GM23248 (cell line): Measurements from ENCODE around the gene RBMS1. TPM values are rescaled to one million over a fixed set of nuclear protein-coding genes. Genes with fewer than 3 reads are reported as not detected.
"Not testable (repeated sequence)": the region's sequence is repeated elsewhere in the genome, so short reads cannot be mapped to it uniquely, and the experiment has no call there.

Experiments
- DNase-seq: peaks from one replicate; pipeline ENCODE4 v3.0.0-alpha.2; 2015
- H2AFZ ChIP-seq: fragments of 200-600 bp; sonication (generic); 2 replicates; pipeline ENCODE4 v1.6.1; 2016; ENCODE audit warnings: antibody characterized with exemption
- H3F3A ChIP-seq: fragments of 200-600 bp; sonication (generic); 2 replicates; pipeline ENCODE4 v1.6.1; 2016; ENCODE audit warnings: mild to moderate bottlenecking, antibody characterized with exemption, mixed run types; ENCODE audit not compliant: insufficient read depth
- H3K27ac ChIP-seq: fragments of 200-600 bp; sonication (generic); 2 replicates; pipeline ENCODE4 v1.5.1; 2016; ENCODE audit warnings: mild to moderate bottlenecking
- H3K27me3 ChIP-seq: fragments of 200-600 bp; sonication (generic); replicated peaks from 2 replicates; pipeline ENCODE4 v1.6.1; 2016; ENCODE audit warnings: mild to moderate bottlenecking; ENCODE audit not compliant: insufficient read depth
- H3K36me3 ChIP-seq: fragments of 200-600 bp; sonication (generic); 2 replicates; pipeline ENCODE4 v1.6.1; 2016; ENCODE audit warnings: low read depth, mild to moderate bottlenecking
- H3K4me1 ChIP-seq: fragments of 200-600 bp; sonication (generic); 2 replicates; pipeline ENCODE4 v1.6.1; 2016; ENCODE audit warnings: mild to moderate bottlenecking; ENCODE audit not compliant: insufficient read depth
- H3K4me2 ChIP-seq: fragments of 200-600 bp; sonication (generic); one replicate; pipeline ENCODE4 v1.6.1; 2016; ENCODE audit warnings: mild to moderate bottlenecking; ENCODE audit not compliant: unreplicated experiment
- H3K4me3 ChIP-seq: fragments of 200-600 bp; sonication (generic); 2 replicates; pipeline ENCODE4 v1.5.1; 2016; ENCODE audit warnings: mild to moderate bottlenecking
- H3K79me2 ChIP-seq: fragments of 200-600 bp; sonication (generic); 2 replicates; pipeline ENCODE4 v1.6.1; 2016; ENCODE audit warnings: mild to moderate bottlenecking; ENCODE audit not compliant: insufficient read depth
- H3K9ac ChIP-seq: fragments of 200-600 bp; sonication (generic); 2 replicates; pipeline ENCODE4 v1.6.1; 2016; ENCODE audit warnings: mild to moderate bottlenecking
- H3K9me2 ChIP-seq: fragments of 200-600 bp; sonication (generic); 2 replicates; pipeline ENCODE4 v1.6.1; 2016; ENCODE audit warnings: mixed run types, mild to moderate bottlenecking, moderate library complexity; ENCODE audit not compliant: insufficient read depth
- H3K9me3 ChIP-seq: fragments of 200-600 bp; sonication (generic); one replicate; pipeline ENCODE4 v1.6.1; 2017; ENCODE audit warnings: low read depth
- H4K20me1 ChIP-seq: fragments of 200-600 bp; sonication (generic); 2 replicates; pipeline ENCODE4 v1.6.0; 2016; ENCODE audit not compliant: insufficient read depth
- EZH2 ChIP-seq: fragments of 200-600 bp; sonication (generic); IDR thresholded peaks from 2 replicates; pipeline ENCODE4 v1.6.1; 2018; ENCODE audit warnings: antibody characterized with exemption, mild to moderate bottlenecking; ENCODE audit not compliant: insufficient read depth, poor library complexity, severe bottlenecking
- EZH2phosphoT487 ChIP-seq: fragments of 200-600 bp; sonication (generic); IDR thresholded peaks from 2 replicates; pipeline ENCODE4 v1.6.1; 2018; ENCODE audit warnings: antibody characterized with exemption, moderate library complexity, mild to moderate bottlenecking, low read depth; ENCODE audit not compliant: insufficient read depth
- WGBS, 2 experiments: methylation state at CpG; one replicate each; pipeline ENCODE4 v1.1.6; 2015 to 2017; ENCODE audit warnings: low lambda C conversion rate in 2 of 2, low coverage in 1 of 2; ENCODE audit errors: missing lambda C conversion rate in 2 of 2; 5-methylcytosine and 5-hydroxymethylcytosine counted together
- in situ Hi-C: fragments of 300-500 bp; cut with MboI; formaldehyde crosslinking; loops from 2 replicates; pipeline ENCODE4 v1.15.0; 2020
- polyA plus RNA-seq: library from polyadenylated mRNA; unstranded; fragments of >200 nt; fragmentation: Nextera tagmentation; extraction: Ambion mirVana; gene quantifications from 2 replicates; pipeline ENCODE4 v1.2.1, GENCODE V29; 2016
- total RNA-seq: library from RNA; depleted of rRNA; stranded (reverse); fragments of >200 nt; shearing (Covaris generic); gene quantifications from 2 replicates; pipeline ENCODE4 v1.2.3, GENCODE V29; 2014

RBMS1 gene
- total and polyA plus RNA-seq, 2 experiments from 2014 or later, result 72.3 to 91.7 TPM

GRCh38 chr2:160450486-160450885, 43.1 kb downstream of the RBMS1 start:
- Histone ChIP-seq H3K27me3 (no peaks in the 10 kb centered on the region), H3K4me2 (no peak overlapping the region), H4K20me1 (peaks cover 6% of the 10 kb centered on the region; the same call in 1 of the 2 replicates), H2AFZ (no peak overlapping the region), H3K4me1 (peaks cover 12% of the 10 kb centered on the region), H3K9me2 (no peaks in the 10 kb centered on the region), H3K4me3 (no peak overlapping the region), H3F3A (peaks cover 5% of the 10 kb centered on the region; the same call in 1 of the 2 replicates), H3K36me3 (no peaks in the 10 kb centered on the region), H3K9ac (no peak overlapping the region), H3K27ac (no peak overlapping the region), H3K9me3 (no peaks in the 10 kb centered on the region), H3K79me2 (peaks cover 92% of the 10 kb centered on the region)
- in situ Hi-C loops, result no loop called here
- TF ChIP-seq EZH2phosphoT487 (no peak), EZH2 (no peak)
- no peak for DNase-seq

DNA sequence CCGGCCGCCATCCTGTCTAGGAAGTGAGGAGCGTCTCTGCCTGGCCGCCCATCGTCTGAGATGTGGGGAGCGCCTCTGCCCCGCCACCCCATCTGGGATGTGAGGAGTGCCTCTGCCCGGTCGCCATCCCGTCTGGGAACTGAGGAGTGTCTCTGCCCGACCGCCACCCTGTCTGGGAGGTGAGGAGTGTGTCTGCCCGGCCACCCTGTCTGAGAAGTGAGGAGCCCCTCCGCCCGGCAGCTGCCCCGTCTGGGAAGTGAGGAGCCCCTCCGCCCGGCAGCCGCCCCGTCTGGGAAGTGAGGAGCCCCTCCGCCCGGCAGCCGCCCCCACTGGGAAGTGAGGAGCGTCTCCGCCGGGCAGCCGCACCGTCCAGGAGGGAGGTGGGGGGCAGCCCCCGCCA, 44.8 kb downstream of the RBMS1 start:
- in situ Hi-C loops, H3K4me1 ChIP-seq, H3K36me3 ChIP-seq, H3K27ac ChIP-seq, H3K9me3 ChIP-seq, H3K27me3 ChIP-seq, DNase-seq, H3K9ac ChIP-seq, H2AFZ ChIP-seq, H3K4me3 ChIP-seq, H3F3A ChIP-seq, H3K4me2 ChIP-seq, H3K9me2 ChIP-seq, H4K20me1 ChIP-seq: not testable (repeated sequence)
- 91 to 92% methylated on average over 6 to 27 of the region's 29 CpGs for WGBS, 2 experiments
- H3K79me2 ChIP-seq, result peaks cover 92% of the 10 kb centered on the region

- TF ChIP-seq EZH2phosphoT487, result no peak
- no peak for TF ChIP-seq EZH2
- Histone ChIP-seq H4K20me1 (no peaks in the 10 kb centered on the region; the same call in 1 of the 2 replicates), H3K4me3 (no peak overlapping the region), H3K79me2 (peaks cover 92% of the 10 kb centered on the region), H3K4me1 (0 out of 2 replicates have a peak, but pooled peaks cover 7% of the 10 kb centered on the region), H3K9me3 (no peaks in the 10 kb centered on the region), H3K9me2 (no peaks in the 10 kb centered on the region), H3K27me3 (no peaks in the 10 kb centered on the region), H3K36me3 (no peaks in the 10 kb centered on the region; the same call in 1 of the 2 replicates), H3F3A (peaks cover 10% of the 10 kb centered on the region; the same call in 1 of the 2 replicates), H2AFZ (no peak overlapping the region), H3K4me2 (no peak overlapping the region), H3K27ac (no peak overlapping the region), H3K9ac (no peak overlapping the region)
- no peak for DNase-seq
- 97 to 100% methylated on average over 1 of the region's 1 CpG for WGBS, 2 experiments
- in situ Hi-C loops, result no loop called here
These were observed 47.9 kb downstream of the RBMS1 start for GRCh38 chr2:160445673-160446072.

- Histone ChIP-seq H3K27me3 (no peaks in the 10 kb centered on the region), H3K4me2 (no peak overlapping the region), H3K4me1 (0 out of 2 replicates have a peak, but pooled peaks cover 8% of the 10 kb centered on the region), H2AFZ (no peak overlapping the region), H3K79me2 (peaks cover 83% of the 10 kb centered on the region), H3F3A (peaks cover 17% of the 10 kb centered on the region; the same call in 1 of the 2 replicates), H3K4me3 (no peak overlapping the region), H3K9ac (no peak overlapping the region), H3K9me2 (no peaks in the 10 kb centered on the region), H3K36me3 (peaks cover 4% of the 10 kb centered on the region; the same call in 1 of the 2 replicates), H3K9me3 (no peaks in the 10 kb centered on the region), H4K20me1 (no peaks in the 10 kb centered on the region; the same call in 1 of the 2 replicates), H3K27ac (no peak overlapping the region)
- no peak for TF ChIP-seq EZH2
- TF ChIP-seq EZH2phosphoT487, result no peak
- 97% methylated on average over 7 of the region's 7 CpGs for WGBS, 2 experiments
- DNase-seq, result no peak
- in situ Hi-C loops, result no loop called here
These were observed 51.0 kb downstream of the RBMS1 start for GRCh38 chr2:160442603-160443002.

DNA sequence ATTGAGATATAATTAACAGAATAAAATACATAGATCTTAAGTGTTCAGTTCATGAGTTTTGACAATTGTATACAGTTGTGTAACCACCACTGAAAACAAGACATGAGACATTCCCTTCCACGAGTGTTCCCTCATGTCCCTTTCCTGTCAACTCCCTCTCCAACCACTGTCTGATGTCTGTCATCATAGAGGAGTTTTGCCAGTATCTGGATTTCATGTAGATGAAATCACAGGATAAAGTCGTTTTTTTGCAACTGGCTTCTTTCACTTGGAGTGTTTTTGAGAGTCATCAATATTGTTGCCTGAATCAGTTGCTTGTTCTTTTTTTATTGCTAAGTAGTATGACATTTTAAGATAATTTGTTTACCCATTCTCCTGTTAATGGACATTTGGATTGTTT, 52.7 kb downstream of the RBMS1 start:
- WGBS, 2 experiments, result 6 to 10% methylated on average over 2 of the region's 2 CpGs
- Histone ChIP-seq H3K4me1 (0 out of 2 replicates have a peak, but pooled peaks cover 8% of the 10 kb centered on the region), H3K27ac (no peak overlapping the region), H3K79me2 (peaks cover 83% of the 10 kb centered on the region), H3F3A (peaks cover 14% of the 10 kb centered on the region; the same call in 1 of the 2 replicates), H2AFZ (no peak overlapping the region), H3K4me3 (no peak overlapping the region), H3K9ac (no peak overlapping the region), H3K27me3 (no peaks in the 10 kb centered on the region), H3K9me3 (no peaks in the 10 kb centered on the region), H3K9me2 (no peaks in the 10 kb centered on the region), H4K20me1 (no peaks in the 10 kb centered on the region), H3K36me3 (peaks cover 4% of the 10 kb centered on the region; the same call in 1 of the 2 replicates), H3K4me2 (no peak overlapping the region)
- TF ChIP-seq EZH2 (no peak), EZH2phosphoT487 (no peak)
- peak; percentile 52 for DNase-seq
- in situ Hi-C loops, result no loop called here

- H3K9me3 ChIP-seq, H3K9ac ChIP-seq, H3K4me2 ChIP-seq, H3K9me2 ChIP-seq, H3K27ac ChIP-seq, DNase-seq, H3K36me3 ChIP-seq, H3K27me3 ChIP-seq, in situ Hi-C loops, H2AFZ ChIP-seq, H4K20me1 ChIP-seq, H3K4me3 ChIP-seq: not testable (repeated sequence)
- WGBS, 2 experiments, result 97% methylated on average over 15 of the region's 32 CpGs; no CpG with 5 or more reads in 1 of the 2 experiments
- Histone ChIP-seq H3K79me2 (peaks cover 83% of the 10 kb centered on the region), H3K4me1 (peaks cover 13% of the 10 kb centered on the region; the same call in 1 of the 2 replicates), H3F3A (peaks cover 14% of the 10 kb centered on the region; the same call in 1 of the 2 replicates)
These were observed 54.6 kb downstream of the RBMS1 start for GRCh38 chr2:160439038-160439437.
